Activated CD4-positive, alpha-beta T cell treated with anti-CD3 and anti-CD28 coated beads for 24 hours (primary cell): ENCODE results near the gene ZNF688.
"Not testable (repeated sequence)": the region's sequence is repeated elsewhere in the genome, so short reads cannot be mapped to it uniquely, and the experiment has no call there.

Experiments used
- DNase-seq, 2 donors: peaks; one replicate each; pipeline ENCODE4 v3.0.0-alpha.2; 2020; ENCODE audit warnings: low read depth in 2 of 2

Gene ZNF688

DNA sequence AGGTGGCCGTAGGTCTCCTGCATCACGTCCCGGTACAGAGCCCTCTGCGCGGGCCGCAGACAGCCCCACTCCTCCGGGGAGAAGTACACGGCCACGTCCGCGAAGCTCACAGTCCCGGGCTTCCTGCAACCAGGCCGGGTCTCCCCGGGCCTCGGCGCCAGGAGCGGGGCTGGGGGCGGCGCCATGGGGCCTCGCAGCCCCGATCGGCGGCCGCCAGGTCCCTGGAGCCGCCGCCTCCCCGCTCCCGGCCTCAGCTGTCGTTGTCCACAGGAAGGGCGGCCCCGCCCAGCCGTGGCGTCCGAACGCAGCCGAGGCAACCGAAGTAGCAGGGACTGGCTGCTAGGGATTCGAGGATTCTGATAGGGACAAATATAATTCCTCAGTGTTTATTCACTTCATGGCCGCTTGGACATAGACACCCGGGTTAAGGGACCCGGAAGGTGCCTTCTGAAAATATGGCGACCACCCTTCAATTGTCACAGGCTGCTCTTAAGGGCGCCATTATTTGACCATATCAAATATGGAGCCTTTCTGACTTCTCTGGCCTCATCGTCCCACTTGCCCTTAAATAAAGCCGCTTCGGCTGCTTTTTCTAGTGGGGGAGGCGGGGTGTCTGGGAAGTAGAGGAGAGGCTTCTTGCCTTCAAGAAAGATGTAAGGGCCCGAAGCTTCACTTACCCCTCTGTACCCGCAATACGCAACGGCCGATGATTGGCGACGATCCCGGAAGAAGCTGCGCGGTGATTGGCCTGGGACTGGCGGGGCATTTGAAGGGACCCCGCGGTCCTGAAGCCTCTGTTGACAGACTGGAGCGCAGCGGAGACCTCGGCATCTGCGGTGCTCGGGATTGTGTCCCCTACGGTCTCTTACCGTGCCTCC, at the start of gene ZNF688:
Gene ZNF688, minus strand, starts transcription at position 270 of the 878 bp plus-strand sequence. Its CDS starts 85 bp downstream, at position 185.
- peak; percentile 85 to 90 for DNase-seq

DNA sequence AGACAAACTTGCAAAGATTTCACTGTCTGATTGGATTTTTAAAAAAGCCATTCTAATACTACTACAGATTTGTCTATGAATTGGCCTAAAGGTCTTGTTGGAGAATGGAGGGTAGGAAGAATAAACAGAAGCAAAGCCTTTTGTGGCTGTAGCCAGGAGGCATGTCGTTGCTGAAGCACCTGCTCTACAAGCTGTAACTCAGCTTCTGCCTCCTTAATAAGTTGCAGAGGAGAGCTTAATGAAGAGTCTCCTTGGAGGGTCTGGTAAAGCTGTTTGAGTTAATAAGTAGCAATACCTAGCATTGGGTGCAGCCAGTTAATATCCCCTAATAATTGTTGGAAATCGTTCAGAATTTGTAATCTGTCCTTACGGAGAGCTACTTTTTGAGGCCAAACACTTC, 48.7 kb upstream of the ZNF688 start:
- no peak for DNase-seq

DNA sequence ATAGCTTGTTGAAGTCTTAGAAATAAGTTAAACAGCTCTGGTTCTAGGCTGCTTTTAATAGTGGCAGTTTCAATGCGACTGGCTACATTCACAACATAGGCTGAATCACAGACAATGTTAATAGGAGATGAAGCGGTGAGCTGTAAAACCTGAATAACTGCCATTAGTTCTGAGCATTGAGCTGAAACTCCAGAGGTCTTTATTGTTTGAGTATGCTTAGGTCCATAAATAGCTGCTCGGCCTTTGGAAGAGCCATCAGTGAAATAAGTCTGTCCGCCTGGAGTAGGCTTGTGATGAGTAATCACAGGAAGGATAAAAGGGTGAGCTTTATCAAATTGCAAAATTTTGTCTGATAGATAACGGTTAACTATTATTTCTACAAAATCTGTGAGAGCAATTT, 48.1 kb upstream of the ZNF688 start:
- no peak for DNase-seq

DNA sequence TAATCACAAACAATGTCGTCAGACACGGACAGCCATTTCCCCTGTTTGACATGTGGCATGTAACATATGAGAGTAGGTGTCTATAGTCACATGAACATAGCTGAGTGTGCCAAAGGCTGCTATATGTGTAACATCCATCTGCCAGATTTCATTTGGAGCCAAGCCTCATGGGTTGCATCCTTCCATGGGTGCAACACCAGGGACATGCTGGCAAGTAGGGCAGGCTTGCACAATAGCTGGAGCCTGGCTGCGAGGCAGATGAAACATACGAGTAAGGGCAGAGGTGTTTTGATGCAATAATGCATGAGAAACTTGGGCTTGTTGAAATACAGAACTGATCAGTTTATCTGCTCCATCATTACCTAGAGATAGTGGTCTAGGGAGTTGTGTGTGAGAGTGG, 47.7 kb upstream of the ZNF688 start:
- no peak for DNase-seq

DNA sequence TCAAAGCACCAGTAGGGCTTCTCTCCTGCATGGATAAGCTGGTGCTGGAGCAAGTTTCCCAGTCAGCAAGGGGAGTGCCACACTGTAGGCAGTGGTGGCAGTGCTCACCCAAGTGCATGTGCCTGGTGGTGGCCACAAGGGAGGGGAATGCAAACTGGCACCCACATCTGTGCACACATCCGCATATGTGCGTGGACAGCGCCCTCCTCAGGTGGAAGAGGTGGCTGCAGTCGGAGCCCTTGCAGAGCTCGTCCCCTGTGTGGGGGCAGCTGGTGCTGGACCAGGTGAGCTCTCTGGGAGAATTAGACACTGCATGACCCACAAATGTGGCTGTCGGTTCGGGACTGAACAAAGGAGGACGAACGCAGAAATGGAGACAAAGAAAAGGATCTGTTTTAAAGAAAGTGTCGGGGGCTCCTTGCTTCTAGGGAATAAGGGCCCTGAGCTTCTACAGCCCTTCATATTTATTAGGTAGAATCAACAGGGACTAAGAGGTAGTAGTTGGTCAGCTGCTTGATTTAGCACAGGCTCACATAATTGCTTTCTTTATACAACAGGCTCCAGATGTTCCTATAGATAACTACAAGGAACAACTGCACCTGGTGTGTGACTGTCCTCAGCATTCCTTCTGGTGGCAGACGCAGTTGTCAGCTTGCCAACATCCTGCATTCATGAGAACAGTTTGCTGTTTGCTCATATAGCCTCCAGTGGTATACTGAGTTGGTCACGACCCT, 44.0 kb upstream of the ZNF688 start:
- DNase-seq: peak; percentile 50 to 78

DNA sequence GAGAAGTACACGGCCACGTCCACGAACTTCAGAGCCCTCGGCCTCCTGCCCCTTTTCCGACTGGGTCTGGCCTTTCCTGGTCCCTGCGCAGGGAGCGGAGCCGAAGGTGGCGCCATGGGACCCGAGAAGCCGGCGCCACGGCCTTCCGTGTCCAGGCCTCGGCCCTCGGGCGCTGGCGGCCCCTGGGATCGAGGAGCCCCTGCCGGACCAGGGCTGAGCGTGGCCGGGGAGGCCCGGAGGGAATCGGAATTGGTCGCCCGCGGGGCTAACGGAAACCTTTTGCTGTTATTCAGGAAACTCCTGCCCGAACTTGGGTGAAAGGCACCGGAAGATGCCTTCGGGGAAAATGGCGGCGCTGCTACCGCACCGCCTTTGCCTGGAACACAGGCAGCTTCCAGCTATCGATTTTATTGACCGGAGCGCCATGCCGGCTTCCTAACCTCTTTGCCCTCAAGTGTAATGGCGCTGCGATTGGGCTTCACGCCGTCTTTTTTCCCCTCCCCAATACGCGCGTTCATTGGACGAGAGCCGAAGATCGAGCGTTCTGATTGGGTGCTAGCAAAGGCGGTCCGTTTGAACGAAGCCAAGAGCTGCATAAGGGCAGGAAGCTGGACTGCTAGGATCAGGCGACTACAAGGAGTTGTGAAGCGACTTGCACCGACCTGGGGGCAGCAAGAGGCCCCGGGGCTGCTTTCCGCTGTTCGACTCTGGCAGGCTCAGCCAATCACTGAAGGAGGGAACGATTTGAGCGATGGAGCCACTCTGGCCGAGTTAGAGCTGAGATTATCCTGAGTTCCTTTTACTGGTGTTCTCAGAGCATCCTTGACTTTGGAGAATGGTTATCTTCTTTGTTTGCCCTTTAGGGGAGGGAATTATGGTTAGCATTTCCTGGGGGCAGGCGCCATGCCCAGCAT, 38.7 kb upstream of the ZNF688 start, which contains the start of gene ZNF689:
Gene ZNF689, minus strand, starts transcription at position 464 of the 914 bp plus-strand sequence. Its CDS starts 348 bp downstream, at position 116.
- peak; percentile 89 for DNase-seq

DNA sequence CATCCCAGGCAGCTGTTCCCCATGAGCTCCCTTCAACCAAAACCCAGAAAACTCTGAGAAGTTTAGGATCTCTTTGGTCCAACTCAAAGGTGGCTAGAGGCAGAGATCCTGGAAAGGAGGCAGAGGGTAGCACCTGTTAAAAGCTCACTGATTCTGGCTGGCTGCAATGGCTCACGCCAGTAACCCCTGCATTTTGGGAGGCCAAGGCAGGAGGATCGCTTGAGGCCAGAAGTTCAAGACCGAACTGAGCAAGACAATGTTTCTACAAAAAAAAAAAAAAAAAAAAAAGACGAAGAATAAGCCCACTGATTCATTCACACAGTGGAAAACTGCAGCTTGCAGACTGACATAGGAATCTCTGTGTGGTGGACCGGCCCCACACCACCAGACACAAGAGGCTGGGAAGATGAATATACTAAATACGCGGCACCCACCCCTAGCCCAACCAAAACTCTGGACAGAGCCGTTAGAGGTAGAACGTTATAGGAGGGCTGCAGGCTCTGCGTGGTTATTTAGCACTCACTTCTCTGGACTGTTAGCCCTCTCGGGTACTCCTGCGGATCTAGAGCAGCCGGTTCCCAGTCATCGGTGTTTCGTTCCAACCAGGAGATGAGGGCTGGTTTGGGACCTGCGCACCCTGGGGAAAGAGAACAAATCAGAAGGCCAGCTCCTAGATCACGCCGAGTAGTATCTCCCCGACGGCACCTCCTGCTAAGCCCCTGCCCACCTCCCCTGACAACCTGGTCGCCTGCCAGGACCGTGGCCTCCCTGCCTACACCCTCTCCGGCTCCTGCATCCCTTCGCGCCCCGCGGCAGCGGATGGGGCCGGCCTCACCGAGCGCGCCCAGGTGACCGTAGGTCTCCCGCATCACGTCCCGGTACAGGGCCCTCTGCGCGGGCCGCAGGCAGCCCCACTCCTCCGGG, 37.8 kb upstream of the ZNF688 start:
- DNase-seq: peak; percentile 10 to 34

DNA sequence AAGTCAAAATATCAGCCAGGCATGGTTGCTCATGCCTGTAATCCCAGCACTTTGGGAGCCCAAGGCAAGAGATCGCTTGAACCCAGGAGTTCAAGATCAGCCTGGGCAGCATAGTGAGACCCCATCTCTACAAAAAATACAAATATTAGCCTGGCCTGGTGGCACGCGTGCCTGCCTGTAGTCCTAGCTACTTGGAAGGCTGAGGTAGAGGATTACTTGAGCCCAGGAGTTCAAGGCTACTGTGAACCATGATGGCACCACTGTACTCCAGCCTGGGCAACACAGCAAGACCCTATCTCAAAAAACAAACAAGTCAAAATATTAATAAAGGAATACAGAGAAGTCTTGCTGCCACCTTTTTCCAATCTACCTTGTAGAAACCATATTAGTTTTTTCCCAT, 34.5 kb upstream of the ZNF688 start:
- no peak for DNase-seq

DNA sequence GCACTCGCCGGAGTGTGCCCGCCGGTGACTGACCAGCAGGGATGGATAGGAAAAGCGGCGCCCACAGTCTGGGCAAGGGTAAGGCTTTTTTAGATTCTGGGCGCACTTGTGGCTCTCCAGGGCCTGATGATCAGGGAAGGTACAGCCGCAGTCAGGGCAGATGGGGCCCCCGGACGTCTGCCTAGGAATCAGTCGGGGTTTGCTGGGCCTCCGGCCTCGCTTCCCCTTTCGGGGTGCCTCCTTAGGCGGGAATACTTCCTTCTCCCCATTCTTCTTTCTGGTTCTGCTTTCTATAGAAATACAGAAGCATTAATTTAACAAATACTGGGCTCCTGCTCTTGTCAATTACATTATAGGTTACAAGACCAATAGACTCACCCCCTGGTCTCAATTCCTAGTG, 33.6 kb upstream of the ZNF688 start:
- no peak for DNase-seq

DNA sequence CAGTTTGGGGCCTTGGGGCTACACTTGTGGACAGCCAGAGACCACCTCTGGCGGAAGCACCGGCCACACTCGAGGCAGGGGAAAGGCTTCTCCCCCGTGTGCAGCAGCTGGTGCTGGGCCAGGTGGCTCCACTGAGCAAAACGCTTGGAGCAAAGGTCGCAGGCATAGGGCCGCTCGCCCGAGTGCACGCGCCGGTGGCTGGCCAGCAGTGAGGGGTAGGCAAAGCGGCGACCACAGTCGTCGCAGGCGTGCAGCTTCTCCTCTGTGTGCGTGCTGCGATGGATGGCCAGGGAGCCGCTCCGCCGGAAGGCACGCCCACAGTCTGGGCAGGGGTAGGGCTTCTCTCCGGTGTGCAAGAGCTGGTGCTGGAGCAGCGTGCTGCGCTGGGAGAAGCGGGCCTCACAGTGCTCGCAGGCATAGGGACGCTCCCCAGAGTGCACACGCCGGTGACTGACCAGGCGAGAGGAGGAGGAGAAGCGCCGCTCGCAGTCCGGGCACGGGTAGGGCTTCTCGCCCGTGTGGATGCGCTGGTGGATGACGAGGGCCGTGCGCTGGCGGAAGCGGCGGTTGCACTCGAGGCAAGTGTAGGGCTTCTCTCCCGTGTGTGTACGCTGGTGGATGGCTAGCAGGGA, 32.9 kb upstream of the ZNF688 start:
- no peak for DNase-seq

DNA sequence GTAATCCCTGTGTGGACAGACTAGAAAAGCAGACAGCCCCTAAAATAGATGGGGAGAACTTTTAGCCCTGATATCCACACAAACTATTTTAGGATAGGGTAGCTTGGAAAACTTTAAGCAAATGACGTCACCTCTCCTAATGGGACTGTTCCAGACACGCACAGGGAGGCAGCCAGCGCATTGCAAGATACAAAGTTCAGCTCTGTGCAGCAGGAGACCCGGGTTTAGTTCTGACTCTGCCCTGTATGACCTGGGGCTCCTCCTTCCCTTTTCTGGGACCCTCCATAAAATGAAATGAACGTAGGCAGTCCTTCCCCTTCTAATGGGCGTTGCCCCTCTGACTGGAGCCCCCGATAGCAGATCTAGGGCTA, 32.4 kb upstream of the ZNF688 start:
- no peak for DNase-seq

DNA sequence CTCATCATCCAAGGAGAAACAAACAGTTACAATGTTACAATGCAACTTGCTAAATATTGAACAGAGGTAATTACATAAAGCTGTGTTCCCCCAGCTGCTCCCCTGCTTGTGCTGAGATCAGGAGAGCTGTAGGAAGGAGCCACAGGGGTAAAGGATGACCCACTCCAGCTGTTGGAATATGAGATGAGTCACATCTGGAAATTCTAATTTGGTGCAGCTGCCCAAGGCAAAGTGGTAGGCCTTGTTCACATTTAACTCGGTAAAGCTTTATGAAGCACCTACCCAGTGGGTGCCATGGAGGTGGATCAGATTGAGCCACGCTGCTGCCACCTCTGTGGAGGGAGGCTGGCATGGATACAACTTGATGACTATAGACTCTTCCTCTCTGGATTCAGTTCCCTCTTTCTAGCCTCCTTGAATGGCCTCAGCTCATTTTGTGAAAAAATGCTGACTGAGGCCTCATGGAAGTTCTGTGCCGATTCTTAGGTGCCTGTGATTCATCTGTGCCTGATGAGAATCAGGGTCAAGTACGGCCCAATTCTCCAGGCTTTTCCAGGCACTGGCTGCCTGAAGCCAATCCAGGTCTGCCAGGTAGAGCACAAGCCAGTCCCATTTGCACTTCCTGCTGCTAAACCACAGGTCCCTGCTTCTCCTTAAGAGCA, 31.2 kb upstream of the ZNF688 start:
- no peak for DNase-seq

DNA sequence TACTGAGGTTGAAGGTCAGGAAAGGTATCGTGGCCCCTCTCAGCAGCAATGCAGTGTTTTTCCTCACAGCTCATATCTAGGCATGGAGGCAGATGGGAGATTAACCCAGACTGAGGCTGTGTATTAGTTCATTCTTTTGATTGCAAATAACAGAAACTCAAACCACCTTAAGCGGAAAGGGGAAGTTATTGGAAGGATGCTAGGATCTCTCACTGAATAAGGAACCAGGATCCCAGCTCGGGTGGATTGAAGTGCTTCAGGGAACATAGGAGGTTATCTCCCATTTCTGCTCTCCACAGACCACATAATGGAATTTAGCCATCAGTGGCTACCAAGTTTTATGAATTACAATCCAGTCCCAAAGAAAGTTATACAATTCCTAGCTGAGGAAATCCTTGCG, 30.5 kb upstream of the ZNF688 start:
- DNase-seq: no peak

DNA sequence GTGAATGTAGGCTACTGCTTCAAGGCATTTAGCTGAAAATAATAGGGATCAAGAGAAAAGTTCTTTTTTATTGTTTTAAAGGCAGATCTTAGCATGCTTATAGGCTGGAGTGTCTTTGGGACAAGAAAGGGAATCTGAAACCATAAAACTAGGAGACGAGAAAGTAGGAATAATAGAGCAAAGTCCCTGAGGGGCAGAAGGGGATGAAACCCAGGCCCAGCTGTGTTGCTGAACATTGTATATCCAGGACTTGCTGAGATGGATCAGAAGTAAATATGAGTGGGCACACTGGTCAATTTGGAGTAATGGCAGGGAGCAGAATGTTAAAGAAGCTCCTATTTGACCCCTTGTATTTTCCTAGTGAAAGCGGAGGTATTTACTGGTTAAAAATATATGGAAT, 29.4 kb upstream of the ZNF688 start:
- no peak for DNase-seq

DNA sequence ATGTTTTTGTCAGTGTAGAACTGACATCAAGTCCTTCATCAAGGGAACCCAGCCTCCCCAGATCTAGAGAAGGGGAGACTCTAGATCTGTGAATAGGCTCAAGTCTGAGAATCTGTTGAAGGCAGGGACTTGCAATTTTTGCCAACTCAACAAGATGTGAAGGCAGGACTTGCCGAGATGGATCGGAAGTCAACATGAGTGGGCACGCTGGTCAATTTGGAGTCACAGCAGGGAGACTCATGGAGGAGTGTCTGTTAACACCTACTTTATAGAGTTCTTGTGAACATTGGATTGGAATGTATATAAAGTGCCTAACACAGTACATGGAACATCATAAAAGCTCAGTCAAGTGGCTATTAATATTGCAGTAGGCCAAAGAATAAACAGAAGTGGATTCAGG, 28.7 kb upstream of the ZNF688 start:
- no peak for DNase-seq

DNA sequence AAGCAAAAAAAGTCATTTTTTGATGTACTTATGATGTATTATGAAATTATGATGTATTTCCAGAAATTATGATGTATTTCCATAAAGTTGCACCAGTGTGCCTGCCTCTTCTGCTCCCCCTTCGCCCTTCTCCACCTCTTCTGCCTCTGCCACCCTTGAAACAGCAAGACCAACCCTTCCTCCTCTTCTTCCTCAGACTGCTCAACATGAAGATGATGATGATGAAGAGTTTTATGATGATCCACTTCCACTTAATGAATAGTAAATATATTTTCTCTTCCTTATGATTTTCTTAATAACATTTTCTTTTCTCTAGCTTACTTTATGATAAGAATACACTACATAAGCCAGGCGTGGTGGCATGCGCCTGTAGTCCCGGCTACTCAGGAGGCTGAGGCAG, 21.4 kb upstream of the ZNF688 start:
- DNase-seq: no peak

DNA sequence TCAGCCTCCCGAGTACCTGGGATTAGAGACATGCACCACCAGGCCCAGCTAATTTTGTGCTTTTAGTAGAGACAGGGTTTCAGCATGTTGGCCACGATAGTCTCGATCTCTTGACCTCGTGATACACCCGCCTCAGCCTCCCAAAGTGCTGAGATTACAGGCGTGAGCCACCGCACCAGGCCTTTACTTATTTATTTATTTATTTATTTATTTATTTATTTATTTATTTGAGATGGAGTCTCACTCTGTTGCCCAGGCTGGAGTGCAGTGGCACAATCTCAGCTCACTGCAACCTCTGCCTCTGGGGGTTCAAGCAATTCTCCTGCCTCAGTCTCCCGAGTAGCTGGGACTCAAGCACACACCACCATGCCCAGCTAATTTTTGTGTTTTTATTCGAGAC, 19.4 kb upstream of the ZNF688 start:
- DNase-seq: not testable (repeated sequence)

DNA sequence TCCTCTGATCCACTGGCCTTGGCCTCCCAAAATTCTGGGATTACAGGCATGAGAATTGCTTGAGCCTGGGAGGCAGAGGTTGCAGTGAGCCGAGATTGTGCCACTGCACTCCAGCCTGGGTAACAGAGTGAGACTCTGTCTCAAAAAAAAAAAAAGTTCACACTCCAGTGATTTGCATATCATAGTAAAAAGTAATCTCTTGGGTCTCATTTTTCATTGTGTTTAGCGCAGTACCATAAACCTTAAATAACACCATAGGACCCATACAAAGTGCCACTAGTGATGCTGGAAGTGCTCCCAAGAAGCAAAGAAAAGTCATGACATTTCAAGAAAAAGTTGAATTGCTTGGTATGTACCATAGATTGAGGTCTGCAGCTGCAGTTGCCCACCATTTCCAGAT, 18.1 kb upstream of the ZNF688 start:
- not testable (repeated sequence) for DNase-seq

DNA sequence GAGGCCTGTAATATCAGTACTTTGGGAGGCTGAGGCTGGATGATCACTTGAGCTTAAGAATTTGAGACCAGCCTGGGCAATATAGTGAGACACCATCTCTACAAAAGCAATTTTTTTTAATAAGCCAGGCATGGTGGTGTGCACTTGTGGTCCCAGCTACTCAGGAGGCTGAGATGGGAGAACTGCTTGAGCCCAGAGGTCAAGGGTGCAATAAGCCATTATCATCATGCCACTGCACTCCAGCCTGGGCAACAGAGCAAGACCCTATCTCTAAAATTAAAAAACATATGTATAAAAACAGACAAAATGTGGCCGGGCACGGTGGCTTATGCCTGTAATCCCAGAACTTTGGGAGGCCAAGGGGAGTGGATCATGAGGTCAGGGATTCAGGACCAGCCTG, 17.1 kb upstream of the ZNF688 start:
- no peak for DNase-seq
